PC-9 (cell line): ENCODE measurements around the gene THOC6.

ENCODE experiments used
- CTCF ChIP-seq: fragments of 200-600 bp; sonication (generic); conservative IDR thresholded peaks from 2 replicates; pipeline ENCODE4 v1.6.1; 2017; ENCODE audit warnings: mixed run types, antibody characterized with exemption, mild to moderate bottlenecking, moderate library complexity
- EZH2 ChIP-seq: fragments of 200-600 bp; sonication (generic); IDR thresholded peaks from 2 replicates; pipeline ENCODE4 v1.8.0; 2017; ENCODE audit warnings: antibody characterized with exemption, low read depth

GRCh38 chr16:3042376-3042775, 18.5 kb downstream of the THOC6 start:
- no peak for TF ChIP-seq CTCF
- no peak for TF ChIP-seq EZH2
